ENCODE data around the gene METTL23. TPM values are rescaled to one million over a fixed set of nuclear protein-coding genes. Genes with fewer than 3 reads are reported as not detected.

The METTL23 gene
- total and polyA plus RNA-seq, 8 donors: 14.4 to 34.1 (median 21.8) TPM

DNA sequence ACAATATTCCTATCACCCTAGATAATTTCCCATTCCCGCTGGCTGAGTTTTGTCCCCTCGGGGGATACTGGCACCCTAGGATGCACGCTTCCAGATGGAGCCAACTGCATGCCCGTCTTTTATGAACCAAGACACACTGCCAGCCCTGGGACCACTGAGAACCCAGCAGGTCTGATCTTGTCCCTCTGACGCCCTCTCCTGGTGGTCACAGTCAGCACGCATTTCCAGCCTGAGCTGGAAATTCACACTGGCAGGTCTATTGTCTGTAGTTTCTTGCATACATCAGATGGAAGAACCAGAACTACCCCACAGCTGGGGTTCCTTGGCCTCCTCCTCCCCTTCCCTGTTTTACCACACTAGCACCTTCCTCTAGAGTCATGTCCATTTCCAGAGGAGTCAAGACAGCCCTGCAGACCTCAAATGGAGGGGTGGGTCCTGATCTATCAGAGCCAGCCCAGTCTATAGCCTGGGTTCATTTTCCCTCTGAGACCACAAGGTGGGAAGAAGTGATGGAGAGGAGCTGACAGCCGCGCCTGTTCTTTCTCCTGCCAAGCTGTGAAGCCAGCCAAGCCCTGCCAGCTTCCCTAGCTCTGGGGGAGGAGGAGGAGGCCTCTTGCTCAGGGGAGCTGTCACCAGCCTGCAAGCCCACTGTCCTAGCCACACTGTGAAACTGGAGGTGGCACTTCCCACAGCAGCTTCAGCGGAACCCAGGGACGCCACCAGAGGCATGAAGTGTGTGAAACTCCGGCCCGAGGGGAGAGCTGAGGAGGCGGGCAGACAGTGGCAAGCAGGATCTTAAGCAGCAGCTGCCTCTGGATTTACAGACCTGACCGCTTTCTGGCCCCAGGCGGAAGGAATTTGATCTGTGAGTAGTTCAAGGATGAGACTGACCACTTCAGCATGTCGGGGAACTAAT, 45.2 kb upstream of the METTL23 start:
- Histone ChIP-seq H3K4me1 (no peaks in the 10 kb centered on the region), H3K9me3 (no peaks in the 10 kb centered on the region), H3K36me3 (no peaks in the 10 kb centered on the region), H3K4me3 (no peak overlapping the region), H3K27ac (no peak overlapping the region), H3K27me3 (no peaks in the 10 kb centered on the region)
- TF ChIP-seq, protein P1, sequence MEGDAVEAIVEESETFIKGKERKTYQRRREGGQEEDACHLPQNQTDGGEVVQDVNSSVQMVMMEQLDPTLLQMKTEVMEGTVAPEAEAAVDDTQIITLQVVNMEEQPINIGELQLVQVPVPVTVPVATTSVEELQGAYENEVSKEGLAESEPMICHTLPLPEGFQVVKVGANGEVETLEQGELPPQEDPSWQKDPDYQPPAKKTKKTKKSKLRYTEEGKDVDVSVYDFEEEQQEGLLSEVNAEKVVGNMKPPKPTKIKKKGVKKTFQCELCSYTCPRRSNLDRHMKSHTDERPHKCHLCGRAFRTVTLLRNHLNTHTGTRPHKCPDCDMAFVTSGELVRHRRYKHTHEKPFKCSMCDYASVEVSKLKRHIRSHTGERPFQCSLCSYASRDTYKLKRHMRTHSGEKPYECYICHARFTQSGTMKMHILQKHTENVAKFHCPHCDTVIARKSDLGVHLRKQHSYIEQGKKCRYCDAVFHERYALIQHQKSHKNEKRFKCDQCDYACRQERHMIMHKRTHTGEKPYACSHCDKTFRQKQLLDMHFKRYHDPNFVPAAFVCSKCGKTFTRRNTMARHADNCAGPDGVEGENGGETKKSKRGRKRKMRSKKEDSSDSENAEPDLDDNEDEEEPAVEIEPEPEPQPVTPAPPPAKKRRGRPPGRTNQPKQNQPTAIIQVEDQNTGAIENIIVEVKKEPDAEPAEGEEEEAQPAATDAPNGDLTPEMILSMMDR (IDR thresholded peaks at IDR 0.05): peak in 3 of 4 donors; percentile 35 to 58 (median 48)
- ATAC-seq (peak; percentile 38 to 83 (median 70)), DNase-seq (peak; percentile 30 to 74 (median 62)), FAIRE-seq (no peak)
- WGBS, 2 donors: 63 to 70% methylated on average over 16 of the region's 16 CpGs
- intact Hi-C loops (cut with DNase I): no loop called here

DNA sequence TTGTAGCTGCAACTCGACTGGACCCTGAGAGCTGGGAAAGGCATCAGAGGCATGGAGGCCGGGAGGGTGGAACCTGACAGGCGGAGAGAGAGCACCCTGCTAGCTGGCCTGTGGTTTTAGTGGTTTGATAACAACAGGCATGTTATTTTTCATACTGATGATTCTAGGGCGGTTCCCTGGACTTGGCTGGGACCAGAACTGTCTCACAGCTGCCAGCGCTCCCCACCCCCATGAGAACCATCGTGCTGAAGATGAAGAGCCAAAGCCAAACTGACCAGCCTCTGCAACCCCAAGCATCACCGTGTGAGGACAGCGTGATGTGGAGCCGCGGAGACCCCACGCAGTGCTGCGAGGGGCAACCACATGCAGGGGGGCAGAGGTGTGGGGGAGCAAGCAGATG, 44.3 kb upstream of the METTL23 start:
- no peaks in the 10 kb centered on the region for H3K36me3 ChIP-seq
- no peaks in the 10 kb centered on the region for H3K4me1 ChIP-seq
- H3K27me3 ChIP-seq: no peaks in the 10 kb centered on the region
- H3K4me3 ChIP-seq: no peak overlapping the region
- H3K27ac ChIP-seq: no peak overlapping the region
- TF ChIP-seq, protein P1 (IDR thresholded peaks at IDR 0.05): no peak
- no peak for ATAC-seq
- intact Hi-C loops (cut with DNase I): no loop called here
- H3K9me3 ChIP-seq: no peaks in the 10 kb centered on the region
- FAIRE-seq: no peak
- 86 to 90% methylated on average over 12 of the region's 12 CpGs for WGBS, 2 donors
- no peak for DNase-seq

DNA sequence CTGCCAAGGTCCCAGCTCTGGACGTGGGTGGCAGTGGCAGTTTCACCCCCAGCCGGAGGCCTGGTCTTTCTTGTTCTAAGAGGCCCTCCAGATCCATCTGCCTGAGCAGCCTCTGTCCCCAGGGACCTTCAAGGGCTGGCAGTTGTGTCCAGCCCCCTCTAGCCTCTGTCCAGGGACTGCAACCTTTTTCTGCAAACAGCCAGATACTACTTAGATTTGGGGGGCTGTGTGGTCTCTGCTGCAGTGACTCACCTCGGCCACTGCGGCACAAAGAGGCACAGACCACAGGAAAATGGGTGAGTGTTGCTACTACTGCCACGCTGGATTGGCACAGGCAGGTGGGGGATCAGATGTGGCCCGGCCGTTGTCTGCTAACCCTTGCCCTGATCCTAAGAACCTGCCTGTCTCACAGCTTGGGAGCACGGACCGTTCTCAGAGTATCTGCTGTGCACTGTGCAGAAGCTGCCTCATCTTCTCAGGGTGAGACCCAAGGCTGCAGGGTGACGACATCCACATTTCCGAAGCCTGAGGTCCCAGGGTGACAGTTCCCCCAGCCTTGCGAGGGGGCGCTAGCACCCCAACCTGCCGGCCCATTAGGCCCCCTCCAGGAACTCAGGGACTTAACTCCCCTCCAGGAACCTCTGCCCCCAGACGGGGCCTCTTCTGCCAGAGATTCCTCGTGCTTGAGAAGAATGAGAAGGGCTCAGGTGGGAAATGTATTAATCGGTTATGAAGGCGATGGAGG, 43.5 kb upstream of the METTL23 start:
- intact Hi-C loops (cut with DNase I): no loop called here
- FAIRE-seq: no peak
- H3K27ac ChIP-seq: no peak overlapping the region

DNA sequence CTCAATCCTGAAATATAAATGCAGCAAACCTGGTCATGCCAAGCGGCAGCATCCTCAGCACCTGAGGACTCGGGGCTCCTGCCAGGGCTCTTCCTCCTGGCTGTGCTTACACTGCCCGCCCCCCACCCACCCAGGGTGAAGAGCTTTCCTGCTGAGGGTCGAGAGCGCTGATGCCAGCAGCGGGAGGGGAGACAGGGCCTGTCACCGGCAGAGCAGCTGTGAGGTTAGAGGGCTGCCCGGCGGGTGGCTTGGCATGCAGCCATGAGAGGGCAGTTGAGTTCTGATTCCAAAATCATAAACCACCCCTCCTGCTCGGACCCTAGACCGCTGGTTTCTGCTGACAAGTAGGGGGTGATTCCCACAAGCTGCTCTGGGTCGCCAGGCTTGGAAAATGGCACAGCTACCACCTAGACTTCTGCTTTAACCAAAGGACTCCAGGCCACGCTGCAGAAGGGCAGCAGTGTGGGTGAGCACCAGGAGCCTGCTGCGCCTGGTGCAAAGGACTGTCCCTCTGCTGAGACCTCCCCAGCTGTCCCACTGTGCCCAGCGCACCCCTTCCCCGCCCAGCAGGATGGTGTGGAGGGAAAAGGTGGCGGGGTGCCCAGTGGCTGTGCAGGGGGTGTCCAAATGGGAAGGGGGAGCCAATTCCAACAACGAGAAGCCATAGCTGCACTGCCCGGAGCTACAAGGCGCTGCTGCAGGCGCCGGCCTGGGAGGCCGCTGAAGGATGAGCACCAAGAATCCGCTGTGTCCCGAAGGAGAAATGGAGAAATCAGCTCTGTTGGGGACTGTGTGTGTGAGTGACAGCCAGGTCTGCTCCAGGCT, 42.5 kb upstream of the METTL23 start:
- TF ChIP-seq, protein P1 (IDR thresholded peaks at IDR 0.05): no peak
- no peak for DNase-seq

More for the DNA sequence above, 43.5 kb upstream of the METTL23 start:
- Histone ChIP-seq H3K4me1 (no peaks in the 10 kb centered on the region), H3K36me3 (no peaks in the 10 kb centered on the region), H3K4me3 (no peak overlapping the region), H3K27me3 (no peaks in the 10 kb centered on the region), H3K9me3 (no peaks in the 10 kb centered on the region)
- WGBS, 2 donors: 79 to 81% methylated on average over 18 of the region's 18 CpGs
- DNase-seq (no peak), ATAC-seq (no peak)
- TF ChIP-seq, protein P1 (IDR thresholded peaks at IDR 0.05): no peak

More for the DNA sequence above, 42.5 kb upstream of the METTL23 start:
- 89% methylated on average over 25 of the region's 25 CpGs for WGBS, 2 donors
- Histone ChIP-seq H3K9me3 (no peaks in the 10 kb centered on the region), H3K27ac (no peak overlapping the region), H3K4me1 (peaks cover 0 to 2% (median 0%) of the 10 kb centered on the region in 3 donors), H3K36me3 (no peaks in the 10 kb centered on the region), H3K4me3 (no peak overlapping the region), H3K27me3 (no peaks in the 10 kb centered on the region)
- intact Hi-C loops (cut with DNase I): no loop called here
- FAIRE-seq: no peak
- no peak for ATAC-seq

Measured in pancreas (tissue), 10 donors.